GM18951 (cell line): ENCODE results near the gene UBTFL1.
"Not testable (repeated sequence)": the region's sequence is repeated elsewhere in the genome, so short reads cannot be mapped to it uniquely, and the experiment has no call there.

Source experiments
- POLR2A ChIP-seq: IDR thresholded peaks from 4 replicates; pipeline ENCODE4 v1.6.1; 2011; ENCODE audit warnings: mild to moderate bottlenecking; ENCODE audit not compliant: insufficient read length, insufficient read depth; ENCODE audit errors: extremely low read depth
- in situ Hi-C: fragments of 300-500 bp; cut with MboI; formaldehyde crosslinking; loops from one replicate; pipeline ENCODE4 v1.12.0; 2022; ENCODE audit warnings: low sequenced_read_pairs, mixed read lengths, inconsistent platforms; ENCODE audit not compliant: unreplicated experiment

Gene UBTFL1

GRCh38 chr11:90085650-90086049 lies at the start of gene UBTFL1:
Gene UBTFL1 (plus strand): TSS chr11:90085950. CDS start chr11:90085950, 0 bp downstream.
- in situ Hi-C loops: not testable (repeated sequence)

- in situ Hi-C loops: not testable (repeated sequence)
Observed at GRCh38 chr11:90051591-90052209, 34.0 kb upstream of the UBTFL1 start.

GRCh38 chr11:90052311-90052710 lies 33.4 kb upstream of the UBTFL1 start:
- in situ Hi-C loops: not testable (repeated sequence)

- in situ Hi-C loops: not testable (repeated sequence)
Observed at GRCh38 chr11:90053545-90053944, 32.2 kb upstream of the UBTFL1 start.

- in situ Hi-C loops: not testable (repeated sequence)
Observed at GRCh38 chr11:90088731-90089130, 3.0 kb downstream of the UBTFL1 start.

GRCh38 chr11:90095230-90095924 lies 9.6 kb downstream of the UBTFL1 start:
- in situ Hi-C loops: not testable (repeated sequence)

GRCh38 chr11:90098261-90098660 lies 12.5 kb downstream of the UBTFL1 start:
- in situ Hi-C loops: not testable (repeated sequence)

- no peak for TF ChIP-seq POLR2A
- in situ Hi-C loops: no loop called here
Observed at GRCh38 chr11:90100431-90100830, 14.7 kb downstream of the UBTFL1 start.

- no peak for TF ChIP-seq POLR2A
- in situ Hi-C loops: no loop called here
Observed at GRCh38 chr11:90113541-90113940, 27.8 kb downstream of the UBTFL1 start.

GRCh38 chr11:90120191-90120590 lies 34.4 kb downstream of the UBTFL1 start:
- no peak for TF ChIP-seq POLR2A
- in situ Hi-C loops: no loop called here

- no peak for TF ChIP-seq POLR2A
Observed at GRCh38 chr11:90124371-90124770, 38.6 kb downstream of the UBTFL1 start.

GRCh38 chr11:90124946-90125345 lies 39.2 kb downstream of the UBTFL1 start:
- in situ Hi-C loops: no loop called here
- no peak for TF ChIP-seq POLR2A

More at GRCh38 chr11:90124371-90124770, 38.6 kb downstream of the UBTFL1 start:
- in situ Hi-C loops: no loop called here

GRCh38 chr11:90133560-90134477 lies 48.1 kb downstream of the UBTFL1 start:
- in situ Hi-C loops: no loop called here
- TF ChIP-seq POLR2A: no peak

- in situ Hi-C loops: no loop called here
- TF ChIP-seq POLR2A: peak; percentile 26
Observed at GRCh38 chr11:90134478-90135003, 48.8 kb downstream of the UBTFL1 start, which contains the start of gene NAALAD2. Gene NAALAD2 (plus strand): TSS chr11:90134663. CDS start chr11:90134759, 96 bp downstream.
